D721Med (cell line): ENCODE results near the gene MTERF4.
"Not testable (repeated sequence)": the region's sequence is repeated elsewhere in the genome, so short reads cannot be mapped to it uniquely, and the experiment has no call there.

Source experiments
- DNase-seq: peaks from one replicate; pipeline ENCODE4 v3.0.0; 2011; ENCODE audit warnings: low spot score; ENCODE audit not compliant: insufficient read length
- FAIRE-seq: peaks from 2 replicates; lab custom pipeline; 2011; peaks lifted over from hg19 to GRCh38; lab: Jason Lieb, UNC
- TF ChIP-seq, protein P1 (sequence below): IDR thresholded peaks from 2 replicates; pipeline ENCODE4 v1.5.1; 2012; ENCODE audit warnings: mild to moderate bottlenecking, control low read depth; ENCODE audit not compliant: insufficient read depth; ENCODE audit errors: missing control alignments

MTERF4 gene

DNA sequence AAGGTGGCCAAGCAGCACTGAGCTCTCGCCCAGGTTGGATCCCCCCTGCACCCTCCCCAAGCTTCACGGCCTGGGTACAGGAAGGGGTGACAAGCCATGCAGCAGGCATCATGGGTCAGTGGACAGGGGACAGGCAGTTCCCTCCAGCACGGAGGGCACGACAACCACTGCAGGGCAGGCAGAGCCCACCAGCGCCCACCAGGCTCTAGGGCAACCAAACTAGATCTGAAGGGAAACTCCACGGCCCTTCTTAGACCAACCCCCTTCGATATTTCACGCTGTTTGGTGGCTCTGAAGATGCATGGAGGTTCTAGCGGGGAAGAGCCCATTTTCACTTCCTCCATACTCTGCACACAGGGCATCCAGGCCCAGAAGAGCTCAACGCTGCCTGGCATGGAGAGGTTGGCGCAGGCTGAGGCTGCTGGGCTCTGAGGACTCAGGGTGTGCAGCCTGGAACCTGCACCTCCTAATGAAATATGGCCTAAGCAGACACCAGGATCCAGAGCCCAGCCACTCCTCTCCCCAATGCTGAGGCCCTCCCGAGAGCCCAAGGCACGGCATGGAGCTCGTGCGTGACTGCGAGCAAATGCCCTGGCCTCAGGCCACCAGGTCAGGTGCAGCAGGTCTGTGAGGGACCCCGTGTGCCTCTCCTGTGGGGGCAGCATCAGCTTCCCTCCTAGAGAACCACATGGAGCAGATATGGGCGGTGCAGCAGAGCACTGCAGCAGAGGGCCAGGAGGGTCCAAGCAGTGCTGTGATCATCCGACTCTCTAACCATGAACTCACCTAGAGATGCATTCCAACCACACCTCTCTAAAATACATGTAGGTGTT is 8.7 kb upstream of the MTERF4 start:
- TF ChIP-seq, protein P1, sequence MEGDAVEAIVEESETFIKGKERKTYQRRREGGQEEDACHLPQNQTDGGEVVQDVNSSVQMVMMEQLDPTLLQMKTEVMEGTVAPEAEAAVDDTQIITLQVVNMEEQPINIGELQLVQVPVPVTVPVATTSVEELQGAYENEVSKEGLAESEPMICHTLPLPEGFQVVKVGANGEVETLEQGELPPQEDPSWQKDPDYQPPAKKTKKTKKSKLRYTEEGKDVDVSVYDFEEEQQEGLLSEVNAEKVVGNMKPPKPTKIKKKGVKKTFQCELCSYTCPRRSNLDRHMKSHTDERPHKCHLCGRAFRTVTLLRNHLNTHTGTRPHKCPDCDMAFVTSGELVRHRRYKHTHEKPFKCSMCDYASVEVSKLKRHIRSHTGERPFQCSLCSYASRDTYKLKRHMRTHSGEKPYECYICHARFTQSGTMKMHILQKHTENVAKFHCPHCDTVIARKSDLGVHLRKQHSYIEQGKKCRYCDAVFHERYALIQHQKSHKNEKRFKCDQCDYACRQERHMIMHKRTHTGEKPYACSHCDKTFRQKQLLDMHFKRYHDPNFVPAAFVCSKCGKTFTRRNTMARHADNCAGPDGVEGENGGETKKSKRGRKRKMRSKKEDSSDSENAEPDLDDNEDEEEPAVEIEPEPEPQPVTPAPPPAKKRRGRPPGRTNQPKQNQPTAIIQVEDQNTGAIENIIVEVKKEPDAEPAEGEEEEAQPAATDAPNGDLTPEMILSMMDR = no peak
- DNase-seq (no peak), FAIRE-seq (no peak)

DNA sequence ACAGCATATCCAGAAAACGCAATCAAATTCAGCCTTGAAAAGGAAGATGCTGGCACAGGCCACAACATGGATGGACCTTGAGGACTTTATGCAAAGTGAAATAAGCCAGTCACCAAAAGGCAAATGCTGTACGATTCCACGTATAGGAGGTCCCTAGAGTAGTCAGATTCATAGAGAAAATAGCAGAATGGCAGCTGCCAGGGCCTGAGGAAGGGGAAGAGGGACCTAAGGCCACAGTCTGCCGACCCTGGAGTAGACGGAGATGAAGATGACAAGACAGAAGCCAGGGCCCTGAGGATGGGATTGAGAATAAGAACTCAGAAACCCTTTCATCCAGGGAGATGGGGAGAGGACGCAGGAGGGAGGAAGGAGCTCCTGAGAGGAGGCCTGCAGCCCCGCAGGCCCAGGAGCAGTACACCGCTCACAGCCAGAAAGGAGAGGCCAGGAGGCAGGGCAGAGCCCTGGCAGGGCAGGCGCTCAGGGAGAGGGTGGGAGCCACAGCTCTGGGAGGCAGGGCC is 8.1 kb upstream of the MTERF4 start:
- FAIRE-seq (no peak), DNase-seq (no peak)
- TF ChIP-seq, protein P1 = no peak

DNA sequence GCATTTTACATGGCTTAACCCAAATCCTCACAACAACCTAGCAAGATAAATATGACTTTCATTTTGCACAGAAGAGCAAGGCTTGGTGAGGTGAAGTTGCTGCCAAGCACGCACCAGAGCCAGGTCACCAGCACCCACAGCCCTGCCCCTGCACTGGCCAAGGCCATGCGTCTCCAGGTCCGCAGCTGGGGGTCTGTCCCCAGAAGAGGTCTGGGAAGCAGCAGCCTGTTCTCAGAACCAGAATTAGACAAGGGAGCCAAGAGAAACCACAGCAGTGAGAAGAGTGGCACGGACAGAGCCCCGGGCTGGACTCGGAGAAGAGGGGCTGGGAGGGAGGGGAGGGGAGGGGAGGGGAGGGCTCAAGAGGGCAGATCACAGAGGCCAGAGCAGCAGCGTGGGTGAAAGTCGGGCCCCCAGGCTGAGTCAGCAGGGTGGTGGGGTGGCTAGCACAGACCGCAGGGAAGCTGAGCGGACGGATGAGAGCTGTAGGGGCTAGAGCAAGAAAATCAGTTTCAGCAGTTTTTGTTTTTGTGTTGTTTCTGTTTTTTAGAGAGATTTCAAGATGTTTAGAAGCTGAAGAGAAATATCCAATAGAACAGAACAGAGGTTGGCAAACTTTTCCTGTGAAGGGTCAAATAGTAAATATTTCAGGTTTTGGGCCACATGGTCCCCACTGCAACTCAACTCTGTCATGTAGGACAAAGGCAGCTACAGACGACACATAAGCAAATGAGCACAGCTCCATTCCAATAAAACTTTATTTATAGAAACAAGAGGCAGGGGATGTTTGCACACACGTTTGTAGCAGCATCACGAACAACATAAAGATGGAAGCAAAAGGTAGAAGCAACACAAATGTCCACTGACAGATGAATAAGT is 7.4 kb upstream of the MTERF4 start:
- TF ChIP-seq, protein P1 = no peak
- no peak for DNase-seq
- no peak for FAIRE-seq

DNA sequence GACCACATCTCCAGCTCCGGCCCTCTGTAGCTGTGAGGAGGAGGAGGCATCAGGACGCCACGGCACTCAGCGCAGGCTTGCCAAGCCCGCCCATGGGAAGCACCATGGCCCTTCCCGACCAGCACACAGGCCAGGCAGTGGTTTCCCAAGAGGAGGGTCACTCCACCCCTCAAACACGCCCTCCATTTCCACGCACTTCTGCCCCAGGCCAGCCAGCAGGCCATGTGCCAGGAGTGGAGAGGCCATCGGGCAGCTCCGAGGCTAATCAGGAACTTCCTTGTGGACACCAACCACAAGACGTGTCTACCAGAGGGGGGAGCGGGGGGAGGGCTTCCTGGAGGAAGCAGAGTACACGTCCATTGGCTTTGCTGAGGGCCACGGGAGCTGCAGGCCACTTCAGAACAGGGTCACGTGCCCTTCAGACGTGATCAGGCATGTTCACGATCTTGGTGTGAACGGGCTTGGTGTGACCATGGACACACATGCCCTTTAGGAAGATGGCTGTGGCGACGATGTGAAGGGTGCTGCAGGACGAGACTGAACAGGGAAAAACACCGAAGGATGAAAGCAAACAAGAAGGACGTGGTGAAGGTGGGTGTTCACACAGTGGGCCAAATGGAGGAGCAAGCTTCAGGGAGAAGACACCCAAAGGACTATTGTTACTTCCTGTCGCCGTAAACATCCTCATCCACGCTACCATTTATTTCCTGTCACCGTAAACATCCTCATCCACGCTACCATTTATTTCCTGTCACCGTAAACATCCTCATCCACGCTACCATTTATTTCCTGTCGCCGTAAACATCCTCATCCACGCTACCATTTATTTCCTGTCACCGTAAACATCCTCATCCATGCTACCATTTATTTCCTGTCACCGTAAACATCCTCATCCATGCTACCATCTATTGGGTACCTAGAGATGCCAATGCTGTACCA is 6.5 kb upstream of the MTERF4 start:
- TF ChIP-seq, protein P1 = no peak
- no peak for DNase-seq
- no peak for FAIRE-seq

DNA sequence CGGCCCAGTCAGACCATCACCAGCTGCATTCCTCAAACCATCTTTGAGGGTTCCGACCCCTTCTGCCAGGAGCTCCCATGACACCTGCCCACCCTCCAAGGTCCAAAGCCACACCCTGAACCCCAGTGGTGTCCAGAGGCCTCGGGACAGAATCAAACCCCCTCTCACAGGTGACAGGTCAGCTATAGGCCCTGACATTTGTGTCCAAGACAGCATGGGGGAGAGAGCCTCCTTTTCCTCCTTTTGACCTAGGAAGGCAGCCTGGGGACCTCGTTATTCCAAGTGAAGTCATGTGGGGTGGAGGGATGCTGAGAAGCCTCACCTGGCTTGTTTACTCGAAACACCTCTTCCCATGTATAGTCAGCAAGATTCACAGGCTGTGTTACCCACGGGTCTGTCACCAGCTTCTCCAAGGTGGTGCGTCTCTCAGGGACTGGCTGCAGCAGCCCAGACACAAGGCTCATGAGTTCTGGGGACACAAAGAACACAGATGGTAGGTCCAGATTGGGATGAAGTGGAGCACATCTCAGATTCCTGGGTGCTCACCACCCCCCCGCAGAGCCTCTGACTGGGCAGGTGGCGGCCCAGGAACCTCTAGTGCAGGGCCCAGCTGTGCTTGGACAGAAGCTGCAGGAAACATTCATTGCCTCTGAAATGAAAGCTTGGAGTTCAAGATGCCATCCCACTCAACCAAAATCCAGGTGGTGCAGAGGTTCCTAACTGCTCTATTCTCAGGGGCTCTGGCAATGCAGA is 5.1 kb upstream of the MTERF4 start:
- TF ChIP-seq, protein P1 = no peak
- FAIRE-seq = no peak

DNA sequence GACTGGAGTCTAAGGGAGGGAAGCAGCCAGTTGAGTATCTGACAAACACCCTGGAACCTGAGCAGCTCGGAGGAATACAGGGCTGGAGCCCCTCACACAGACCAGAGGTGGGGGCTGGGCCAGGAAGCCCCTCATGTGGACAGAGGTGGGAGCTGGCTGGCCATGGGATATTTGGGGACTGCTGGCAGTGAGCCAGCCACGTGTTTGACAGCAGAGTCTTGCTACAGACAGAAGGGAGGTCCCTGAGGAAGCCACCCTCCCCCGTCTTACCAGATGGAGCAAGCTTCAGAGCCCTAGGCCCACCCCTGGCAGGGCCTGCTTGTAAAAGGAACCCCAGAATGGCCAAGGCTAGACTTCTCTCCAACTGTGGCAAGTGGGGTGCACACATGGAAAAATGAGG is 3.6 kb upstream of the MTERF4 start:
- DNase-seq (no peak), FAIRE-seq (no peak)
- TF ChIP-seq, protein P1 = no peak

More for the DNA sequence above, 5.1 kb upstream of the MTERF4 start:
- no peak for DNase-seq

DNA sequence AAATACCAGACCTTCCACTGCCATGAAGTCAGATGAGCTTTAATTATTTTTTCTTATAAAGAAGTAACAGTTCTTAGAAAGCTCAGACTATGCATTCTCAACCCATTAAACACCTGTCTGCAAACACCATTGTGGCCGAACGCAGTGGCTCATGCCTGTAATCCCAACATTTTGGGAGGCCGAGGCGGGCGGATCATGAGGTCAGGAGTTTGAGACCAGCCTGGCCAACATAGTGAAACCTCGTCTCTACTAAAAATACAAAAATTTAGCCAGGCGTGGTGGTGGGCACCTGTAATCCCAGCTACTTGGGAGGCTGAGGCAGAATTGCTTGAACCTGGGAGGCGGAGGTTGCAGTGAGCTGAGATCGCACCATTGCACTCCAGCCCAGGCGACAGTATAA is 2.5 kb upstream of the MTERF4 start:
- FAIRE-seq, DNase-seq: not testable (repeated sequence)
